GM21526 (cell line): Measurements from ENCODE around the gene FARP2.
"Not testable (repeated sequence)": the region's sequence is repeated elsewhere in the genome, so short reads cannot be mapped to it uniquely, and the experiment has no call there.

Experiments
- ATAC-seq: cut with Tn5 transposase; IDR thresholded peaks from one replicate; pipeline ENCODE4 v1.9.1; 2021; ENCODE audit warnings: moderate library complexity; ENCODE audit not compliant: unreplicated experiment, low FRiP score

The FARP2 gene

GRCh38 chr2:241445426-241445825 lies 89.3 kb downstream of the FARP2 start:
- no peak for ATAC-seq

GRCh38 chr2:241450092-241450491 lies 94.0 kb downstream of the FARP2 start:
- ATAC-seq = not testable (repeated sequence)

GRCh38 chr2:241451840-241452506 lies 95.9 kb downstream of the FARP2 start:
- no peak for ATAC-seq

- not testable (repeated sequence) for ATAC-seq
Measured at GRCh38 chr2:241453919-241454318, 97.8 kb downstream of the FARP2 start.

GRCh38 chr2:241454837-241455485 lies 98.9 kb downstream of the FARP2 start:
- ATAC-seq = no peak

GRCh38 chr2:241456546-241456945 lies 100.5 kb downstream of the FARP2 start:
- no peak for ATAC-seq

- no peak for ATAC-seq
Measured at GRCh38 chr2:241458687-241459086, 102.6 kb downstream of the FARP2 start.

- no peak for ATAC-seq
Measured at GRCh38 chr2:241459520-241459919, 103.4 kb downstream of the FARP2 start.

GRCh38 chr2:241460631-241461030 lies 104.5 kb downstream of the FARP2 start:
- ATAC-seq = no peak

- ATAC-seq = no peak
Measured at GRCh38 chr2:241461693-241462677, 105.9 kb downstream of the FARP2 start.

- ATAC-seq = no peak
Measured at GRCh38 chr2:241463276-241464135, 107.4 kb downstream of the FARP2 start.

- no peak for ATAC-seq
Measured at GRCh38 chr2:241465543-241465942, 109.5 kb downstream of the FARP2 start.

- no peak for ATAC-seq
Measured at GRCh38 chr2:241466230-241466629, 110.1 kb downstream of the FARP2 start.

- ATAC-seq = no peak
Measured at GRCh38 chr2:241467777-241468475, 111.8 kb downstream of the FARP2 start.

- no peak for ATAC-seq
Measured at GRCh38 chr2:241468476-241468781, 112.3 kb downstream of the FARP2 start.

- ATAC-seq = no peak
Measured at GRCh38 chr2:241469746-241470145, 113.7 kb downstream of the FARP2 start.

- no peak for ATAC-seq
Measured at GRCh38 chr2:241473399-241473798, 117.3 kb downstream of the FARP2 start.

GRCh38 chr2:241475267-241475666 lies 119.2 kb downstream of the FARP2 start:
- no peak for ATAC-seq

- no peak for ATAC-seq
Measured at GRCh38 chr2:241478166-241478565, 122.1 kb downstream of the FARP2 start.
